Naive B cell (primary cell): ENCODE measurements around the gene SNX2. TPM values are rescaled to one million over a fixed set of nuclear protein-coding genes. Genes with fewer than 3 reads are reported as not detected.
A peak's percentile ranks its signal among the peaks of the same experiment; 100 is the strongest.

Experiments used
- ATAC-seq, 2 donors: fragments of 150-1000 bp; cut with Tn5 transposase; 2 replicates each; pipeline ENCODE4 v1.10.0; 2021; ENCODE audit warnings: low read depth in 2 of 2, mild to moderate bottlenecking in 2 of 2, moderate library complexity in 2 of 2
- DNase-seq: peaks from one replicate; pipeline ENCODE4 v3.0.0; 2022
- H3K27ac Mint-ChIP-seq, 6 donors: one replicate each; pipeline ENCODE4 v1.8.0; 2020 to 2022; ENCODE audit warnings: mild to moderate bottlenecking in 6 of 6, mixed read lengths in 6 of 6, moderate library complexity in 5 of 6, inconsistent platforms in 2 of 6
- H3K27me3 Mint-ChIP-seq, 3 donors: one replicate each; pipeline ENCODE4 v1.8.0; 2021 to 2022; ENCODE audit warnings: mixed read lengths in 3 of 3, mild to moderate bottlenecking in 1 of 3
- H3K36me3 Mint-ChIP-seq, 2 donors: one replicate each; pipeline ENCODE4 v1.8.0; 2020 to 2022; ENCODE audit warnings: mixed read lengths in 2 of 2, inconsistent platforms in 1 of 2, mild to moderate bottlenecking in 1 of 2
- H3K4me1 Mint-ChIP-seq, 3 donors: one replicate each; pipeline ENCODE4 v1.8.0; 2020 to 2022; ENCODE audit warnings: mixed read lengths in 3 of 3, inconsistent platforms in 1 of 3, mild to moderate bottlenecking in 1 of 3, moderate library complexity in 1 of 3
- H3K4me3 Mint-ChIP-seq, 8 donors: one replicate each; pipeline ENCODE4 v1.8.0; 2020 to 2022; ENCODE audit warnings: mild to moderate bottlenecking in 8 of 8, mixed read lengths in 8 of 8, moderate library complexity in 8 of 8, inconsistent platforms in 2 of 8
- H3K9me3 Mint-ChIP-seq, 7 donors: one replicate each; pipeline ENCODE4 v1.8.0; 2020 to 2022; ENCODE audit warnings: mixed read lengths in 7 of 7, mild to moderate bottlenecking in 5 of 7, inconsistent platforms in 2 of 7, moderate library complexity in 1 of 7
- polyA plus RNA-seq, 6 donors: library from polyadenylated mRNA; unstranded; fragments of 300-500 nt; fragmentation: Illumina TruSeq; gene quantifications; one replicate each; pipeline ENCODE4 v1.2.3, GENCODE V29; 2021; ENCODE audit warnings: low read depth in 6 of 6

SNX2 gene
- polyA plus RNA-seq, 6 donors from 2014 or later, result 457 to 756 (median 632) TPM

GRCh38 chr5:122815218-122815767, 40.4 kb downstream of the SNX2 start:
- H3K9me3 Mint-ChIP-seq, result no peaks in the 10 kb centered on the region
- no peak overlapping the region for H3K4me3 Mint-ChIP-seq
- no peaks in the 10 kb centered on the region for H3K27me3 Mint-ChIP-seq
- peaks cover 4 to 9% (median 5%) of the 10 kb centered on the region in 3 donors for H3K4me1 Mint-ChIP-seq
- H3K36me3 Mint-ChIP-seq, result peaks cover 10 to 13% of the 10 kb centered on the region in 2 donors
- DNase-seq (no peak), ATAC-seq (no peak)
- no peak overlapping the region for H3K27ac Mint-ChIP-seq

GRCh38 chr5:122816756-122817155, 41.9 kb downstream of the SNX2 start:
- Mint-ChIP-seq H3K36me3 (peaks cover 10 to 14% of the 10 kb centered on the region in 2 donors), H3K27me3 (no peaks in the 10 kb centered on the region), H3K4me3 (no peak overlapping the region), H3K27ac (peak overlapping the region in 2 of 6 donors; percentile 9 to 54), H3K9me3 (no peaks in the 10 kb centered on the region), H3K4me1 (peaks cover 4 to 5% (median 5%) of the 10 kb centered on the region in 3 donors)
- no peak for DNase-seq
- ATAC-seq, result no peak

- Mint-ChIP-seq H3K4me1 (peaks cover 0 to 6% (median 6%) of the 10 kb centered on the region in 3 donors), H3K36me3 (peaks cover 0 to 12% of the 10 kb centered on the region in 2 donors), H3K27me3 (no peaks in the 10 kb centered on the region), H3K4me3 (peak overlapping the region in 1 of 8 donors; percentile 0), H3K9me3 (no peaks in the 10 kb centered on the region), H3K27ac (peak overlapping the region in 2 of 6 donors; percentile 6 to 62)
- ATAC-seq (no peak), DNase-seq (no peak)
Measured at GRCh38 chr5:122831984-122832383, 57.1 kb downstream of the SNX2 start.

- ATAC-seq, result peak; percentile 32 to 46
- Mint-ChIP-seq H3K9me3 (peaks cover 0 to 2% (median 0%) of the 10 kb centered on the region in 7 donors), H3K36me3 (no peaks in the 10 kb centered on the region), H3K27ac (no peak overlapping the region), H3K4me1 (peaks cover 9 to 19% (median 9%) of the 10 kb centered on the region in 3 donors), H3K27me3 (no peaks in the 10 kb centered on the region), H3K4me3 (no peak overlapping the region)
- no peak for DNase-seq
Measured at GRCh38 chr5:122835681-122836080, 60.8 kb downstream of the SNX2 start.

- DNase-seq (no peak), ATAC-seq (no peak)
- Mint-ChIP-seq H3K27me3 (no peaks in the 10 kb centered on the region), H3K4me3 (no peak overlapping the region), H3K27ac (no peak overlapping the region), H3K36me3 (no peaks in the 10 kb centered on the region), H3K9me3 (peaks cover 0 to 2% (median 0%) of the 10 kb centered on the region in 7 donors), H3K4me1 (peaks cover 9 to 21% (median 14%) of the 10 kb centered on the region in 3 donors)
Measured at GRCh38 chr5:122836947-122837346, 62.1 kb downstream of the SNX2 start.

- no peak for ATAC-seq
- H3K27me3 Mint-ChIP-seq, result no peaks in the 10 kb centered on the region
- H3K4me3 Mint-ChIP-seq, result peak overlapping the region in 1 of 8 donors; percentile 13
- H3K9me3 Mint-ChIP-seq, result peaks cover 0 to 2% (median 0%) of the 10 kb centered on the region in 7 donors
- H3K4me1 Mint-ChIP-seq, result peaks cover 11 to 27% (median 26%) of the 10 kb centered on the region in 3 donors
- no peaks in the 10 kb centered on the region for H3K36me3 Mint-ChIP-seq
- H3K27ac Mint-ChIP-seq, result no peak overlapping the region
- no peak for DNase-seq
Measured at GRCh38 chr5:122839731-122840130, 64.9 kb downstream of the SNX2 start.

- H3K9me3 Mint-ChIP-seq, result peaks cover 0 to 2% (median 0%) of the 10 kb centered on the region in 7 donors
- no peak overlapping the region for H3K27ac Mint-ChIP-seq
- peaks cover 14 to 40% (median 35%) of the 10 kb centered on the region in 3 donors for H3K4me1 Mint-ChIP-seq
- no peaks in the 10 kb centered on the region for H3K36me3 Mint-ChIP-seq
- DNase-seq (no peak), ATAC-seq (no peak)
- no peak overlapping the region for H3K4me3 Mint-ChIP-seq
- no peaks in the 10 kb centered on the region for H3K27me3 Mint-ChIP-seq
Measured at GRCh38 chr5:122842016-122842580, 67.2 kb downstream of the SNX2 start.

GRCh38 chr5:122844136-122844909, 69.4 kb downstream of the SNX2 start:
- H3K27me3 Mint-ChIP-seq, result no peaks in the 10 kb centered on the region
- H3K4me3 Mint-ChIP-seq, result peak overlapping the region; percentile 81 to 94 (median 91)
- peak overlapping the region; percentile 53 to 95 (median 82) for H3K27ac Mint-ChIP-seq
- peaks cover 0 to 2% (median 0%) of the 10 kb centered on the region in 7 donors for H3K9me3 Mint-ChIP-seq
- DNase-seq (no peak), ATAC-seq (no peak)
- H3K4me1 Mint-ChIP-seq, result peaks cover 19 to 37% (median 32%) of the 10 kb centered on the region in 3 donors
- H3K36me3 Mint-ChIP-seq, result no peaks in the 10 kb centered on the region

GRCh38 chr5:122844910-122845228, 70.0 kb downstream of the SNX2 start:
- Mint-ChIP-seq H3K9me3 (peaks cover 0 to 2% (median 0%) of the 10 kb centered on the region in 7 donors), H3K36me3 (no peaks in the 10 kb centered on the region), H3K27ac (peak overlapping the region in 5 of 6 donors; percentile 53 to 95 (median 84)), H3K27me3 (no peaks in the 10 kb centered on the region), H3K4me3 (peak overlapping the region; percentile 81 to 94 (median 91)), H3K4me1 (peaks cover 22 to 39% (median 36%) of the 10 kb centered on the region in 3 donors)
- ATAC-seq (peak; percentile 1 to 3), DNase-seq (no peak)

GRCh38 chr5:122845229-122846050, 70.6 kb downstream of the SNX2 start, which contains the start of gene SNX24:
Gene SNX24 (plus strand): TSS chr5:122845613. CDS start chr5:122845634, 21 bp downstream.
- H3K36me3 Mint-ChIP-seq, result no peaks in the 10 kb centered on the region
- peak; percentile 81 to 84 for ATAC-seq
- H3K4me1 Mint-ChIP-seq, result peaks cover 20 to 36% (median 34%) of the 10 kb centered on the region in 3 donors
- peak within 1 kb of the TSS; percentile 81 to 94 (median 91) for H3K4me3 Mint-ChIP-seq
- peak; percentile 69 for DNase-seq
- peak within 1 kb of the TSS; percentile 74 to 95 (median 84) for H3K27ac Mint-ChIP-seq
- H3K9me3 Mint-ChIP-seq, result no peaks in the 10 kb centered on the region
- H3K27me3 Mint-ChIP-seq, result no peaks in the 10 kb centered on the region

GRCh38 chr5:122846051-122846550, 71.2 kb downstream of the SNX2 start:
- peak overlapping the region; percentile 78 to 94 (median 82) for H3K4me3 Mint-ChIP-seq
- ATAC-seq, result no peak
- peaks cover 17 to 30% (median 29%) of the 10 kb centered on the region in 3 donors for H3K4me1 Mint-ChIP-seq
- H3K36me3 Mint-ChIP-seq, result no peaks in the 10 kb centered on the region
- no peak for DNase-seq
- H3K27me3 Mint-ChIP-seq, result no peaks in the 10 kb centered on the region
- no peaks in the 10 kb centered on the region for H3K9me3 Mint-ChIP-seq
- peak overlapping the region; percentile 63 to 91 (median 80) for H3K27ac Mint-ChIP-seq

- H3K27ac Mint-ChIP-seq, result peak overlapping the region in 3 of 6 donors; percentile 15 to 61 (median 38)
- H3K36me3 Mint-ChIP-seq, result no peaks in the 10 kb centered on the region
- H3K27me3 Mint-ChIP-seq, result no peaks in the 10 kb centered on the region
- peaks cover 17 to 30% (median 28%) of the 10 kb centered on the region in 3 donors for H3K4me1 Mint-ChIP-seq
- H3K9me3 Mint-ChIP-seq, result no peaks in the 10 kb centered on the region
- H3K4me3 Mint-ChIP-seq, result peak overlapping the region in 3 of 8 donors; percentile 61 to 94 (median 64)
- no peak for ATAC-seq
- no peak for DNase-seq
Measured at GRCh38 chr5:122847687-122848081, 72.8 kb downstream of the SNX2 start.

- Mint-ChIP-seq H3K27me3 (no peaks in the 10 kb centered on the region), H3K9me3 (no peaks in the 10 kb centered on the region), H3K4me1 (peaks cover 12 to 18% (median 16%) of the 10 kb centered on the region in 3 donors), H3K4me3 (peak overlapping the region in 1 of 8 donors; percentile 4), H3K27ac (no peak overlapping the region), H3K36me3 (no peaks in the 10 kb centered on the region)
- DNase-seq (no peak), ATAC-seq (no peak)
Measured at GRCh38 chr5:122849771-122850170, 74.9 kb downstream of the SNX2 start.
